Measurements from ENCODE around the gene SLFN5.
"Not testable (repeated sequence)": the region's sequence is repeated elsewhere in the genome, so short reads cannot be mapped to it uniquely, and the experiment has no call there.

Gene SLFN5

GRCh38 chr17:35309345-35309744 lies 66.5 kb downstream of the SLFN5 start:
- not testable (repeated sequence) for H3K4me3 ChIP-seq (ENCODE audit: low read length); H3K9ac ChIP-seq (ENCODE audit: low read length); H3K27me3 ChIP-seq (ENCODE audit: control insufficient read depth, insufficient read depth, low read length); H3K27ac ChIP-seq (ENCODE audit: low read depth, low read length); H3K36me3 ChIP-seq (ENCODE audit: control insufficient read depth, insufficient read depth, low read length); H3K4me1 ChIP-seq (ENCODE audit: control insufficient read depth, insufficient read depth, low read length)

- H3K4me3 ChIP-seq (ENCODE audit: low read length), result no peak overlapping the region
- H3K36me3 ChIP-seq (ENCODE audit: control insufficient read depth, insufficient read depth, low read length), result no peaks in the 10 kb centered on the region
- no peak overlapping the region for H3K27ac ChIP-seq (ENCODE audit: low read depth, low read length)
- H3K27me3 ChIP-seq (ENCODE audit: control insufficient read depth, insufficient read depth, low read length), result no peaks in the 10 kb centered on the region
- no peaks in the 10 kb centered on the region for H3K4me1 ChIP-seq (ENCODE audit: control insufficient read depth, insufficient read depth, low read length)
- no peak overlapping the region for H3K9ac ChIP-seq (ENCODE audit: low read length)
Observed at GRCh38 chr17:35312346-35312745, 69.5 kb downstream of the SLFN5 start.

DNA sequence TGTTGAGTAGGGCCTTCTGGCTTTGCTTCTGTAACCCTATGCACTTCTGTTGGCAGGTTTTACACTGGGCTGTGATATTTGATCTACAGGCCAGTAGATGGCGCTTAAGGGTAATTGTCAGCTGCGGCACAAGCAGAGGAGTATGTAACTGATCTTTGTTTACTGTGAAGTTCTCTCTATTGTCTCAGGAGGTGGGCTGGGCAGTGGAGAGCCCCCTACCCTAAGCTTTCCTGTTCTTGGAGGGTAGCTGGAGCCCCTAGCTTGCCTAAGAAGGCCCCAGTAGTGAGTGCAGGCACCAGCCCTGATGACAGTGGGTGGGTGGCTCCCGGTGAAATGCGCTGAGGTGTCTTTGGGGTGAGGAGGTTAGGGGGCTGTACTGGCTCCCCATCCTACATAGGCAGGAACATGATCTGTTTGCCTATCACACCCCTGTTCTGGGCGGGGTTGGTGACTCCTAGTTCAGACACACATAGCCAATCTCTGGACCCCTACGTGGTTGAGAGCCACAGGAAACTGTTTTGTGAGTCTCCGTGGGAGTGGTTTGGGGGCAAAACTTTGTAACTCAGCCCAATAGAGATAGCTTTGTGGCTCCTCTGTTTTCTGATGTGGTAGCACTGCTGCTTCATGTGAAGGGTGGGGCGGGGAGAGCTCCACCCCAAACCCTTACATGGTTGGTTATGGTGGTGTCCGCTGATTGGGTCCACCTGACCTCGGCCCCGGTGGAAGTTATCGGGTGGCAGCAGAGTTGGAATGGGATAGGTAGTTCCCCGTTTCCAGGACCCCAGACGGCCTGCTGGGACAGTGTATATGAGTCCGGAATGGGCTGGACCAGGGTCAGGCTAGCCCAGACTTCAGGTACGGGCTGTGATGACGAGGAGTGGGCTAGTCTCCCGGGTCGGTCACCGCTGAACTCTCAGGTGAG lies 70.2 kb downstream of the SLFN5 start:
- H3K27ac ChIP-seq (ENCODE audit: low read depth, low read length), result no peak overlapping the region
- no peak overlapping the region for H3K9ac ChIP-seq (ENCODE audit: low read length)
- H3K27me3 ChIP-seq (ENCODE audit: control insufficient read depth, insufficient read depth, low read length), result no peaks in the 10 kb centered on the region
- H3K36me3 ChIP-seq (ENCODE audit: control insufficient read depth, insufficient read depth, low read length), result no peaks in the 10 kb centered on the region
- no peaks in the 10 kb centered on the region for H3K4me1 ChIP-seq (ENCODE audit: control insufficient read depth, insufficient read depth, low read length)
- peak overlapping the region; percentile 55 for H3K4me3 ChIP-seq (ENCODE audit: low read length)

DNA sequence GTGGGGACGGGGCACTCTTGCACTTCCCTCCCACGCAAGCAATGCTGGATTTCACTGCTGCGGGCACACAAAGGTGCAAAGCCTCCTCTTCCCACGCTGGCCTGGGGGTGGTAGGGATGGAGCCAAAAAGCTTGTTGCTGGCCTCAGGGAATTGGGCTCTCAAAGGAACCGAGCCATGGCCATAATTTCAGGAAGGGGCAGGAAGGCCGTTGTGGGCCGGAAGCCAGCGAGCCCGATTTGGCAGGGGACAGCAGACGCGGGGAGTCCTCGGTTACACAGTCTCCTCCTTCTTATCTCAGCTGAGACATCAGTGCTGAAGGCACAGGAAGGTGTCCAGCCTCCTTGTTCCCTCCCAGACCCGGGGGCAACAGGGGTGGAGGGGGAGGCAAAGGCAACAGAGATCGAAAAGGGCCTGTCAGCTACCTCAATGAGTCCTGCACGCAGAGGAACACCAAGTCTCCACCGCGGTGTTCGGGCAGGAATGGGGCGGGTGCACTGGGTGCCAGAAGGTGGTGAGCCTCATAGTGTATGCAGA lies 71.1 kb downstream of the SLFN5 start:
- Histone ChIP-seq H3K9ac (ENCODE audit: low read length) (no peak overlapping the region), H3K36me3 (ENCODE audit: control insufficient read depth, insufficient read depth, low read length) (no peaks in the 10 kb centered on the region), H3K27ac (ENCODE audit: low read depth, low read length) (no peak overlapping the region), H3K27me3 (ENCODE audit: control insufficient read depth, insufficient read depth, low read length) (no peaks in the 10 kb centered on the region), H3K4me3 (ENCODE audit: low read length) (peak overlapping the region; percentile 55), H3K4me1 (ENCODE audit: control insufficient read depth, insufficient read depth, low read length) (no peaks in the 10 kb centered on the region)

DNA sequence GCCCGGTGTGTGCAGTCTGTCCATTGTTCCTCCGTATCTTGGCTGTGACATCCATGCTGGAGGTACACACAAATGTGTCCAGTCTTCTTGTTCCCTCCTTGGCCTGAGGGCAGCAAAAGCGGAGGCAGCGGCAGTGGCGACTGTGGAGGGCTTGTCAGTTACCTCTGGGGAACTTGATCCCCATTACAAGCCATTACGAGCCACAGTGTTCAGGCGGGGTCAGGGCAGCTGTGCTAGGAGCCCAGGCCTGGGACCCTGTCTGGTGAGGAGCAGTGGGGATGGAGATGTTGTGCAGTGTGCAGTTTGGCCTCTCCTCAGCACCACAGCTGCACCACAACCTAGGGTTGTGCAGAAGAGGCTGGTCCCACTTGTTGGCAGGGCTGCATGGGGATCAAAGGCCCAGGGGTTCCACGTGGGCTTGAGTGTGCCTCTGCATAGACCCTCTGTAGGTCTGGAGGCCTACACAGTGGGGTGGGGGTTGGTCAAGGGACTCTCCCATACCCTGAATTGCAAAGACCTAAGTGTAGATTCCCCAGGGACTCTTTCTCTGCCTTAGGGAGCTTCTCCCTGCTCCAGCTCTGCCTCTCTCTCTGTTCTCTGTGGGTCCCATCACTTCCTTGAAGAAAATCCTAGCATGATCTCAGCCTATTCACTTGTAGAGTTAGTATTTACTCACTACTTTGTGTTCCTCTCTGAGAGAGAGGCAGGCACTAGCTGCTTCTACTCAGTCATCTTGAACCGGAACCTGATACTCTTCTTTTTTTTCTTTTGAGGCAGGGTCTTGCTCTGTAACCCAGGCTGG lies 71.7 kb downstream of the SLFN5 start:
- H3K36me3 ChIP-seq (ENCODE audit: control insufficient read depth, insufficient read depth, low read length), result no peaks in the 10 kb centered on the region
- H3K27me3 ChIP-seq (ENCODE audit: control insufficient read depth, insufficient read depth, low read length), result no peaks in the 10 kb centered on the region
- H3K4me3 ChIP-seq (ENCODE audit: low read length), result peak overlapping the region; percentile 55
- no peak overlapping the region for H3K27ac ChIP-seq (ENCODE audit: low read depth, low read length)
- H3K9ac ChIP-seq (ENCODE audit: low read length), result no peak overlapping the region
- no peaks in the 10 kb centered on the region for H3K4me1 ChIP-seq (ENCODE audit: control insufficient read depth, insufficient read depth, low read length)

DNA sequence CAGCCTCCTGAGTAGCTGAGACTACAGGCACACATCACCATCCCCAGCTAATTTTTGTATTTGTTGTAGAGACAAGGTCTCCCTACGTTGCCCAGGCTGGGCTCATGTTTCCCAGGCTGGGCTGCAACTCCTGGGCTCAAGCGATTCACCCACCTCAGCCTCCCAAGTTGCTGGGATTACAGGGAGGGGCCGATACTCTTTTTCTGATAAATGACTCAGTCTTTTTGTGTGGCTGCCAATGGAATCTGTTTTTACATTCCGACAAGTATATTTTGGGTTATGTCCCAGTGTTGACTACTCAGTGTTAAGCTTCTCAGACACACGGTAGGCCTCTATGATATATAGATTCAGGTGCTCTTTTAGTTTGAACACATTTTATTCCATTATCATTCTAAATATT lies 72.4 kb downstream of the SLFN5 start:
- Histone ChIP-seq H3K27ac (ENCODE audit: low read depth, low read length) (no peak overlapping the region), H3K36me3 (ENCODE audit: control insufficient read depth, insufficient read depth, low read length) (no peaks in the 10 kb centered on the region), H3K9ac (ENCODE audit: low read length) (no peak overlapping the region), H3K4me3 (ENCODE audit: low read length) (no peak overlapping the region), H3K4me1 (ENCODE audit: control insufficient read depth, insufficient read depth, low read length) (no peaks in the 10 kb centered on the region), H3K27me3 (ENCODE audit: control insufficient read depth, insufficient read depth, low read length) (no peaks in the 10 kb centered on the region)

DNA sequence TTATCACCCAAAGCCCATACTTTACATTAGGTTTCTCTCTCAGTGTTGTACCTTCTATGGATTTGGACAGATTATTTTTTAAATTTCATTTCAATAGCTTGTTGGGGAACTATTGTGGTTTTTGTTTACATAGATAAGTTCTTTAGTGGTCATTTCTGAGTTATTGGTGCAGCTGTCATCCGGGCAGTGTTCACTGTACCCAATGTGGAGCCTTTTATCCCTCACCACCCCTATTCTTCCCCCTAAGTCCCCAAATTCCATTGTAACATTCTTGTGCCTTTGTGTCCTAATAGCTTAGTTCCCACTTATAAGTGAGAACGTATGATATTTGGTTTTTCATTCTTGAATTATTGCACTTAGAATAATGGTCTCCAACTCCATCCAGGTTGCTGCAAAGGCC lies 73.1 kb downstream of the SLFN5 start:
- H3K36me3 ChIP-seq (ENCODE audit: control insufficient read depth, insufficient read depth, low read length), result no peaks in the 10 kb centered on the region
- no peaks in the 10 kb centered on the region for H3K27me3 ChIP-seq (ENCODE audit: control insufficient read depth, insufficient read depth, low read length)
- no peak overlapping the region for H3K27ac ChIP-seq (ENCODE audit: low read depth, low read length)
- H3K4me1 ChIP-seq (ENCODE audit: control insufficient read depth, insufficient read depth, low read length), result no peaks in the 10 kb centered on the region
- no peak overlapping the region for H3K9ac ChIP-seq (ENCODE audit: low read length)
- no peak overlapping the region for H3K4me3 ChIP-seq (ENCODE audit: low read length)

GRCh38 chr17:35322749-35323148 lies 79.9 kb downstream of the SLFN5 start:
- Histone ChIP-seq H3K4me3 (ENCODE audit: low read length) (no peak overlapping the region), H3K27ac (ENCODE audit: low read depth, low read length) (no peak overlapping the region), H3K36me3 (ENCODE audit: control insufficient read depth, insufficient read depth, low read length) (no peaks in the 10 kb centered on the region), H3K4me1 (ENCODE audit: control insufficient read depth, insufficient read depth, low read length) (no peaks in the 10 kb centered on the region), H3K9ac (ENCODE audit: low read length) (no peak overlapping the region), H3K27me3 (ENCODE audit: control insufficient read depth, insufficient read depth, low read length) (no peaks in the 10 kb centered on the region)
